GM21737 (cell line): ENCODE data around the gene PRKD3.

Source experiments
- ATAC-seq: cut with Tn5 transposase; IDR thresholded peaks from one replicate; pipeline ENCODE4 v1.9.1; 2021; ENCODE audit warnings: mild to moderate bottlenecking, moderate library complexity; ENCODE audit not compliant: unreplicated experiment

PRKD3 gene

GRCh38 chr2:37343537-37344434 lies 19.2 kb upstream of the PRKD3 start:
- ATAC-seq = no peak

GRCh38 chr2:37342591-37343220 lies 18.1 kb upstream of the PRKD3 start:
- ATAC-seq = no peak

- no peak for ATAC-seq
These were observed 16.0 kb upstream of the PRKD3 start for GRCh38 chr2:37340637-37341036.

- no peak for ATAC-seq
These were observed 14.3 kb upstream of the PRKD3 start for GRCh38 chr2:37338933-37339332.

DNA sequence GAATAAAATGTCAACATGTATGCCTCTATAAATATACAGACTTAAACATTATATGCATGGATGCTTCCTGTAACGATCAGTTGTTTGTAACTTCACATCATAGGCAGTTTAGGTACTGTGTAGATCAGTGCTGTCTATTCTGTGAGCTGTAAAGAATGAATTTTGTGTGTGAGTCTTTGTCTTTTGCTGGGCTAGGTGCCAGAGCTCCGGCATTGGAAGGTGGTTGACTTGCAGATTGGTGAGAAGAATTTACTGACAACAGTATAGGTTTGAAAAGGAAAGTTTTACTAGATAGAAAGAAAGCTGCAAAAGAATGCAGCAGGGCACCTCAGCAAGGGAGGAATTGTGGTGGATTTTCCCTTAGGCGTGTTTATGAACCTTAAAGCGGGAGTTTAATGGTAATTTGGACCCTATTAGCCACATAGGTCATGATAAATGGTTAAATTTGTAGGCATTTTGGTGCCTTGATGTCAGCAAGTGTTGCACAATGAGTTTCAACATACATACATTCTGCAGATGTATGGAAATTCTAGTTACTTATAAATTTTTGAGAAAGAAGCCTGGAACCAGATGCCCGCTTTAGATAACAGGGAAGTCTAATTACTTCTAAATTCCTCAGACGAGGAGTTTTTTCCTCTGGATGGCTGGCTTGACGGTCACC lies 13.1 kb upstream of the PRKD3 start:
- ATAC-seq = no peak

GRCh38 chr2:37335604-37336003 lies 11.0 kb upstream of the PRKD3 start:
- ATAC-seq = no peak

DNA sequence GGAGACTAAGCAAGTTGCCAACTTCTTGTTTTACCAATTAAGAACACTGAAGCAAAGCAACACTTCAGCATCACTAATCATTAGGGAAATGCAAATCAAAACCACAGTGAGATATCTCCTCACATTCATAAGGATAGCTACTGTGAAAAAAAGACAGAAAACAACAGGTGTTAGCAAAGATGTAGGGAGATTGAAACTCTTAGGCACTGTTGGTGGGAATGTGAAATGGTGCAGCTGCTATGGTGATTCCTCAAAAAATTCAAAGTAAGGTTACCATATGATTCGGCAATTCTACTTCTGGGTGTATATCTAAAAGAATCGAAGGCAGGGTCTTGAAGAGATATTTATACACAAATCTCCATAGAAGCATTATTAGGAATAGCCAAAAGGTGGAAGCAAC lies 8.6 kb upstream of the PRKD3 start:
- no peak for ATAC-seq

DNA sequence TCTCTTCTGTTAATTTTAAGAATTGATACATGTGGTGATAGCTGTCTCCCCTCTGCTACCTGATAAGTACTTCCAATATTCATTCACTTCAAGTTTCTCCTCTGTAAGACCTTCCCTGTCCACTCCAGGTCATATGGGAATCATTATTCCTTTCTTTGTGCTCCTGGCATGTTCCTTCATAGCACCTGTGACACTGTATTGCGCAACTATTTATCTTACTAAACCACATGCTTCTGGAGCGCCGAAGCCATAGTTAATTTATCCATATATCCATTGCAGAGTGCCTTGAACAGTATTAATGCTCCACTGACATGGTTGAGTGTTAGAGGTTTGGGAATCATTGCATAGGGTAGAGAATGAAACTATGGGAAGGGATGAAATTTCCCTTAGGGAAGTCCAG lies 7.9 kb upstream of the PRKD3 start:
- ATAC-seq = no peak

GRCh38 chr2:37330681-37331080 lies 6.0 kb upstream of the PRKD3 start:
- ATAC-seq = no peak

GRCh38 chr2:37326866-37327634 lies 2.4 kb upstream of the PRKD3 start:
- ATAC-seq = no peak

- ATAC-seq = no peak
These were observed 1.7 kb upstream of the PRKD3 start for GRCh38 chr2:37326285-37326684.

- ATAC-seq = no peak
These were observed 1.0 kb upstream of the PRKD3 start for GRCh38 chr2:37325625-37326071.

GRCh38 chr2:37324536-37324785 lies 172 bp downstream of the PRKD3 start:
- peak; percentile 56 for ATAC-seq

DNA sequence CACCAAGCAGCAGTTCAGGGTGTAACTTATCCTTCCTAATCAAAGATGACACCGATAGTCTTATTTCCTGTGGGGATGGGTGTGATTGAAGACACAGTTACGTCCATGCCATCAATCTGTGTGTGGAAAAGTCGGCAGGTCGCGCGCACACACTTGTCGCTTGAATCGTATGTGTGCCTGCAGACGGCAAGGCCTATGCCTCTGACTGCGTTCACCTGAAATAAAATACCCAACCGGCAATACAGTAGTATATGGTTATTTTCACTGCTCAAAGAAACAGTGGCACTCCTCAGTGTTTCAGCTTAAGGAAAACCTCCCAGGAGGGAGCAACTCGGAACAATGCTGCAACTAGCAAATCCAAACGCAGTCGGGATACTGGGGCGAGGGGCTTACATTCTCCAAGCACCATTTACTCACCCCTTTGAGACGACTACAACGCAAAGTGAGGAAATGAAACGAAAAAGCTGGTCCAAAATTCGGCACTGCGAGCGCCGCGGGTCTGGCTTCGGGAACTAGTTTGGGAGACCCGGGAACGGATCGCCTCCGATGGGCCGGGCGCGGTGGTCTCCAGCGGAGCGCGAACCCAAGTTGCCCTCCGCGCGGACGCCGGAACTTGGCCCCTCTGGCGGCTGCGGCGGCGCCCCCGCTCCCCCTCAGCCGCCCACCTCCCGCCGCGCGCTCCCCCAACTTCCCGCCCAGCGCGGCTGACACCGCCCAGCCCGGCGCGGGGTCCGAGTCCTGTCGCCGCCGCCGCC lies 675 bp downstream of the PRKD3 start:
- ATAC-seq = peak; percentile 25

- ATAC-seq = no peak
These were observed 1.4 kb downstream of the PRKD3 start for GRCh38 chr2:37323176-37323780.

- ATAC-seq = no peak
These were observed 2.3 kb downstream of the PRKD3 start for GRCh38 chr2:37322368-37322767.

GRCh38 chr2:37321029-37321682 lies 3.5 kb downstream of the PRKD3 start:
- no peak for ATAC-seq

DNA sequence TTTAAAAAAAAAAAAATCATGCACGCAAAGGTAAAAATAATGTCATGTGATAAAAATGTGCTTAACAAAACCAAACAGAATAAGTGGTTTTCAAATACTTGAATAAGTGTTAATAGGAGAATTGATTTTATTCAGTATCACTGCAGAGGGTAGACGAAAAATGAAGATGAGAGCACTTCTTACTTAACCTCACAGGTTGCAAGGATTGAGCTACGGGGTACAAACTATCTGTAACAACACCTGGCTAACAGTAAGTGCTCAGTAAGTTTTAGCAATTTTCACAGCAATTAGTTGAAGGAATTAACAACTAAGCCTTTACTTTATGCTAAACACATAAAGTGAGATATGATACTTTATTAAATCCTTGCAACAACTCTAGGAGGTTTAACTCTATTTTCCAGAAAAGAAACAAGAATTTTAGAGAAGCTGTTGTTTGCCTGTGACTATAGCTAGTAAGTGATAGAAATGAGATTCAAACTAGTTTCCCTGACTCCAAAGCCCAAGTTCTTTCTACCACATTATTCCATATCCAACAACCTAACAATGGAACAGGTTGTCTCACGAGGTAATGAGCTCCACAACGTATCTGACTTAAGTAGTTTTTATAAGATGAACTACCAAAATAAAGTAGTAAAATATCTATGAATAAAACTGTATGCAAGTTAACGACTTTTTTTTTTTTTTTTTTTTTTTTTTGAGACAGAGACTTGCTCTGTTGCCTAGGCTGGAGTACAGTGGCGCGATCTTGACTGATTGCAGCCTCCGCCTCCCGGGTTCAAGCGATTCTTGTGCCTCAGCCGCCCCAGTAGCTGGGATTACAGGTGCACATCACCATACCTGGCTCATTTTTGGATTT lies 4.7 kb downstream of the PRKD3 start:
- no peak for ATAC-seq

DNA sequence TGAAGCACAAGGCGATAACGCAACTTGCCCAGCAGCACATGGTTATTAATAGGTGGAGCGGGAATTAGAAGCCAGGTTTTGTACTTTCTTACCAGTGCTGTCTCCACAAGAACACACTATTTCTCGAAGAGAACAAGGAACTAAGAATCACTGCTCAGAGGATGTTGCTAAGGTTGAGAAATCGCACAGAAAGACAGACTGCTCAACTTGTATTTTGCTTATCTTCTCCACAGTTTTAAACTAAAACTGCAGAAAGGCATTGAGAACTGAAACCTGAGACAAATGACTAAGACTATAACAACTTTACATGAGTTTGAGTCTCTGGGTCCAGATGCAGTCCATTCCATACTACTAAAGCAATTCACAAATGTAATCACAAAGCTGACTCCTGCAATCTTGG lies 6.2 kb downstream of the PRKD3 start:
- peak; percentile 68 for ATAC-seq
